Natural killer cell treated with Interleukin-12 subunit alpha and Interleukin-12 subunit beta and Interleukin-15 and Interleukin-18, amount 100 ng/mL, for 72 hours (primary cell): Measurements from ENCODE around the gene ANKS4B. TPM values are rescaled to one million over a fixed set of nuclear protein-coding genes. Genes with fewer than 3 reads are reported as not detected.
"Not testable (repeated sequence)": the region's sequence is repeated elsewhere in the genome, so short reads cannot be mapped to it uniquely, and the experiment has no call there.

Experiments
- ATAC-seq, 2 donors: fragments of 150-1000 bp; cut with Tn5 transposase in 1 of 2; sonication (Bioruptor Pico), chemical (Tn5 transposase) in 1 of 2; 2 replicates each; pipeline ENCODE4 v1.10.0; 2021
- DNase-seq: peaks from one replicate; pipeline ENCODE4 v3.0.0; 2022; ENCODE audit warnings: low spot score
- H3K27ac Mint-ChIP-seq, 2 donors: 1 replicate in 1 of 2; 2 replicates in 1 of 2; pipeline ENCODE4 v1.8.0; 2022; ENCODE audit warnings: mixed read lengths in 2 of 2, mild to moderate bottlenecking in 1 of 2, moderate library complexity in 1 of 2
- H3K27me3 Mint-ChIP-seq, 2 donors: 1 replicate in 1 of 2; 2 replicates in 1 of 2; pipeline ENCODE4 v1.8.0; 2022; ENCODE audit warnings: mixed read lengths in 2 of 2
- H3K36me3 Mint-ChIP-seq: one replicate; pipeline ENCODE4 v1.8.0; 2022; ENCODE audit warnings: mixed read lengths
- H3K4me1 Mint-ChIP-seq, 2 donors: 1 replicate in 1 of 2; 2 replicates in 1 of 2; pipeline ENCODE4 v1.8.0; 2022; ENCODE audit warnings: low read depth in 2 of 2, mixed read lengths in 2 of 2, mild to moderate bottlenecking in 1 of 2
- H3K4me3 Mint-ChIP-seq: one replicate; pipeline ENCODE4 v1.8.0; 2022; ENCODE audit warnings: mixed read lengths
- H3K9me3 Mint-ChIP-seq: 2 replicates; pipeline ENCODE4 v1.8.0; 2022; ENCODE audit warnings: mixed read lengths
- total RNA-seq, 2 donors: library from RNA; stranded (reverse); gene quantifications; one replicate each; pipeline ENCODE4 v1.2.3, GENCODE V29; 2022

The ANKS4B gene
- total RNA-seq, 2 donors from 2014 or later = not detected

GRCh38 chr16:21277045-21277926 lies 43.8 kb downstream of the ANKS4B start:
- Mint-ChIP-seq H3K4me1 (no peaks in the 10 kb centered on the region), H3K27ac (no peak overlapping the region), H3K9me3 (no peaks in the 10 kb centered on the region), H3K27me3 (peaks cover 51 to 62% of the 10 kb centered on the region in 2 donors), H3K36me3 (no peaks in the 10 kb centered on the region), H3K4me3 (no peak overlapping the region)
- ATAC-seq (no peak), DNase-seq (no peak)

GRCh38 chr16:21277927-21278706 lies 44.6 kb downstream of the ANKS4B start, which contains the start of gene CRYM:
Gene CRYM, minus strand, starts transcription at chr16:21278290. Its CDS starts 39 bp downstream, at chr16:21278251.
- DNase-seq (no peak), ATAC-seq (peak; percentile 59 to 76)
- Mint-ChIP-seq H3K27me3 (peaks cover 47 to 59% of the 10 kb centered on the region in 2 donors), H3K27ac (no peak within 1 kb of the TSS), H3K4me1 (no peaks in the 10 kb centered on the region), H3K36me3 (no peaks in the 10 kb centered on the region), H3K4me3 (no peak within 1 kb of the TSS), H3K9me3 (no peaks in the 10 kb centered on the region)

GRCh38 chr16:21279501-21279900 lies 46.0 kb downstream of the ANKS4B start:
- ATAC-seq (no peak), DNase-seq (no peak)
- Mint-ChIP-seq H3K4me3 (no peak overlapping the region), H3K9me3 (no peaks in the 10 kb centered on the region), H3K27ac (no peak overlapping the region), H3K4me1 (peaks cover 3 to 7% of the 10 kb centered on the region in 2 donors), H3K27me3 (peaks cover 48 to 54% of the 10 kb centered on the region in 2 donors), H3K36me3 (peaks cover 5% of the 10 kb centered on the region)

GRCh38 chr16:21281698-21282389 lies 48.3 kb downstream of the ANKS4B start:
- no peak overlapping the region for H3K27ac Mint-ChIP-seq
- no peaks in the 10 kb centered on the region for H3K9me3 Mint-ChIP-seq
- ATAC-seq (no peak), DNase-seq (no peak)
- peaks cover 3 to 8% of the 10 kb centered on the region in 2 donors for H3K4me1 Mint-ChIP-seq
- H3K36me3 Mint-ChIP-seq = peaks cover 7% of the 10 kb centered on the region
- H3K27me3 Mint-ChIP-seq = peaks cover 35 to 41% of the 10 kb centered on the region in 2 donors
- H3K4me3 Mint-ChIP-seq = no peak overlapping the region

GRCh38 chr16:21283521-21284289 lies 50.2 kb downstream of the ANKS4B start:
- Mint-ChIP-seq H3K36me3 (peaks cover 7% of the 10 kb centered on the region), H3K27ac (no peak overlapping the region), H3K4me3 (no peak overlapping the region), H3K27me3 (peaks cover 34 to 38% of the 10 kb centered on the region in 2 donors), H3K9me3 (no peaks in the 10 kb centered on the region), H3K4me1 (peaks cover 3 to 8% of the 10 kb centered on the region in 2 donors)
- ATAC-seq = peak in 1 of 2 donors; percentile 43
- no peak for DNase-seq

GRCh38 chr16:21284414-21284813 lies 50.9 kb downstream of the ANKS4B start:
- no peak overlapping the region for H3K27ac Mint-ChIP-seq
- no peak for DNase-seq
- no peak for ATAC-seq
- peaks cover 7% of the 10 kb centered on the region for H3K36me3 Mint-ChIP-seq
- H3K4me3 Mint-ChIP-seq = no peak overlapping the region
- no peaks in the 10 kb centered on the region for H3K9me3 Mint-ChIP-seq
- H3K4me1 Mint-ChIP-seq = peaks cover 3 to 8% of the 10 kb centered on the region in 2 donors
- peaks cover 28 to 31% of the 10 kb centered on the region in 2 donors for H3K27me3 Mint-ChIP-seq

- H3K36me3 Mint-ChIP-seq = peaks cover 7% of the 10 kb centered on the region
- no peak overlapping the region for H3K4me3 Mint-ChIP-seq
- ATAC-seq (no peak), DNase-seq (no peak)
- H3K9me3 Mint-ChIP-seq = no peaks in the 10 kb centered on the region
- no peak overlapping the region for H3K27ac Mint-ChIP-seq
- H3K4me1 Mint-ChIP-seq = peaks cover 3 to 8% of the 10 kb centered on the region in 2 donors
- H3K27me3 Mint-ChIP-seq = peaks cover 24 to 25% of the 10 kb centered on the region in 2 donors
Measured at GRCh38 chr16:21285314-21285713, 51.8 kb downstream of the ANKS4B start.

- not testable (repeated sequence) for H3K4me1 Mint-ChIP-seq, ATAC-seq, H3K27ac Mint-ChIP-seq, H3K36me3 Mint-ChIP-seq, DNase-seq, H3K9me3 Mint-ChIP-seq, H3K4me3 Mint-ChIP-seq
- H3K27me3 Mint-ChIP-seq = peaks cover 16 to 36% of the 10 kb centered on the region in 2 donors
Measured at GRCh38 chr16:21289789-21290188, 56.3 kb downstream of the ANKS4B start.

- Mint-ChIP-seq H3K4me1 (peaks cover 17% of the 10 kb centered on the region in 2 donors), H3K27ac (no peak overlapping the region), H3K27me3 (peaks cover 44 to 64% of the 10 kb centered on the region in 2 donors), H3K4me3 (peak overlapping the region; percentile 86), H3K9me3 (no peaks in the 10 kb centered on the region), H3K36me3 (no peaks in the 10 kb centered on the region)
- ATAC-seq (peak; percentile 63 to 70), DNase-seq (no peak)
Measured at GRCh38 chr16:21300309-21301167, 67.0 kb downstream of the ANKS4B start.

GRCh38 chr16:21301168-21301894 lies 67.8 kb downstream of the ANKS4B start:
- Mint-ChIP-seq H3K4me1 (peaks cover 17% of the 10 kb centered on the region in 2 donors), H3K9me3 (no peaks in the 10 kb centered on the region), H3K4me3 (peak overlapping the region; percentile 86), H3K36me3 (no peaks in the 10 kb centered on the region), H3K27me3 (peaks cover 43 to 66% of the 10 kb centered on the region in 2 donors), H3K27ac (no peak overlapping the region)
- DNase-seq (no peak), ATAC-seq (peak; percentile 61 to 65)

GRCh38 chr16:21301895-21302291 lies 68.4 kb downstream of the ANKS4B start:
- peaks cover 17% of the 10 kb centered on the region in 2 donors for H3K4me1 Mint-ChIP-seq
- DNase-seq = no peak
- no peaks in the 10 kb centered on the region for H3K9me3 Mint-ChIP-seq
- H3K4me3 Mint-ChIP-seq = peak overlapping the region; percentile 79
- no peak for ATAC-seq
- H3K27ac Mint-ChIP-seq = no peak overlapping the region
- no peaks in the 10 kb centered on the region for H3K36me3 Mint-ChIP-seq
- peaks cover 45 to 64% of the 10 kb centered on the region in 2 donors for H3K27me3 Mint-ChIP-seq

GRCh38 chr16:21302454-21302853 lies 69.0 kb downstream of the ANKS4B start:
- Mint-ChIP-seq H3K36me3 (no peaks in the 10 kb centered on the region), H3K4me3 (no peak overlapping the region), H3K27ac (no peak overlapping the region), H3K9me3 (no peaks in the 10 kb centered on the region), H3K4me1 (peaks cover 17% of the 10 kb centered on the region in 2 donors), H3K27me3 (peaks cover 45 to 64% of the 10 kb centered on the region in 2 donors)
- DNase-seq (no peak), ATAC-seq (no peak)
